WTC11 (cell line): ENCODE measurements around the gene GIPC2.

Experiments
- ATF1 ChIP-seq: sonication (generic); formaldehyde crosslinking; IDR thresholded peaks from 2 replicates; pipeline ENCODE4 v1.8.1; 2023; ENCODE audit warnings: mild to moderate bottlenecking, moderate library complexity, missing genetic modification reagents
- CREB1 ChIP-seq: sonication (generic); formaldehyde crosslinking; IDR thresholded peaks from 2 replicates; pipeline ENCODE4 v1.8.0; 2023; ENCODE audit warnings: mild to moderate bottlenecking, missing genetic modification reagents
- CREM ChIP-seq: sonication (generic); formaldehyde crosslinking; IDR thresholded peaks from 2 replicates; pipeline ENCODE4 v1.8.1; 2022; ENCODE audit warnings: mild to moderate bottlenecking, missing genetic modification reagents, moderate library complexity
- CTCF ChIP-seq: fragments of 200-600 bp; IDR thresholded peaks from 2 replicates; pipeline ENCODE4 v1.8.0; 2022; ENCODE audit warnings: antibody characterized with exemption
- ELF4 ChIP-seq: sonication (generic); formaldehyde crosslinking; IDR thresholded peaks from 2 replicates; pipeline ENCODE4 v1.8.1; 2022; ENCODE audit warnings: low read depth, mild to moderate bottlenecking, moderate library complexity, missing genetic modification reagents
- IRF1 ChIP-seq: sonication (generic); formaldehyde crosslinking; IDR thresholded peaks from 2 replicates; pipeline ENCODE4 v1.8.0; 2023; ENCODE audit warnings: missing genetic modification reagents
- MAX ChIP-seq: sonication (generic); formaldehyde crosslinking; IDR thresholded peaks from 2 replicates; pipeline ENCODE4 v1.8.0; 2022; ENCODE audit warnings: mild to moderate bottlenecking, missing genetic modification reagents
- TEAD4 ChIP-seq: sonication (generic); formaldehyde crosslinking; IDR thresholded peaks from 2 replicates; pipeline ENCODE4 v1.8.0; 2022; ENCODE audit warnings: mild to moderate bottlenecking, missing genetic modification reagents
- ZNF219 ChIP-seq: sonication (generic); formaldehyde crosslinking; IDR thresholded peaks from 2 replicates; pipeline ENCODE4 v1.8.0; 2023; ENCODE audit warnings: missing genetic modification reagents, mild to moderate bottlenecking, borderline replicate concordance
- ZNF317 ChIP-seq: sonication (generic); formaldehyde crosslinking; IDR thresholded peaks from 2 replicates; pipeline ENCODE4 v1.8.1; 2023; ENCODE audit warnings: low read depth, mild to moderate bottlenecking, moderate library complexity, missing genetic modification reagents, borderline replicate concordance
- ZNF396 ChIP-seq: fragments of 250-450 bp; sonication (Bioruptor Pico); IDR thresholded peaks from 2 replicates; pipeline ENCODE4 v1.8.0; 2021; ENCODE audit warnings: mild to moderate bottlenecking, moderate library complexity, borderline replicate concordance
- ZSCAN18 ChIP-seq: fragments of 250-450 bp; sonication (Bioruptor Pico); IDR thresholded peaks from 2 replicates; pipeline ENCODE4 v2.1.2; 2022; ENCODE audit warnings: mild to moderate bottlenecking, moderate library complexity

GRCh38 chr1:78068681-78069283 lies 23.0 kb downstream of the GIPC2 start:
- TF ChIP-seq CTCF (no peak), ZNF317 (no peak), TEAD4 (CRISPR knock-in tag) (no peak), ATF1 (CRISPR knock-in tag) (no peak), MAX (CRISPR knock-in tag) (no peak), CREM (no peak), ZNF396 (CRISPR knock-in tag) (no peak), ZSCAN18 (CRISPR knock-in tag) (no peak), ZNF219 (CRISPR knock-in tag) (no peak), IRF1 (no peak), CREB1 (no peak), ELF4 (no peak)
